Immature natural killer cell (primary cell): Measurements from ENCODE around the gene TMEM114. TPM values are rescaled to one million over a fixed set of nuclear protein-coding genes. Genes with fewer than 3 reads are reported as not detected.

Experiments used
- DNase-seq, 3 donors: peaks; one replicate each; pipeline ENCODE4 v3.0.0; 2022; ENCODE audit warnings: mixed read lengths in 1 of 3
- H3K27ac Mint-ChIP-seq, 6 donors: one replicate each; pipeline ENCODE4 v1.8.0; 2020; ENCODE audit warnings: mixed read lengths in 6 of 6, mild to moderate bottlenecking in 5 of 6, inconsistent platforms in 4 of 6, moderate library complexity in 3 of 6
- H3K27me3 Mint-ChIP-seq, 3 donors: one replicate each; pipeline ENCODE4 v1.8.0; 2020 to 2021; ENCODE audit warnings: low read depth in 3 of 3, mild to moderate bottlenecking in 3 of 3, mixed read lengths in 3 of 3, moderate library complexity in 3 of 3, inconsistent platforms in 1 of 3
- H3K36me3 Mint-ChIP-seq, 3 donors: one replicate each; pipeline ENCODE4 v1.8.0; 2020; ENCODE audit warnings: mixed read lengths in 3 of 3, inconsistent platforms in 2 of 3, mild to moderate bottlenecking in 2 of 3
- H3K4me1 Mint-ChIP-seq, 2 donors: one replicate each; pipeline ENCODE4 v1.8.0; 2020; ENCODE audit warnings: inconsistent platforms in 2 of 2, mild to moderate bottlenecking in 2 of 2, mixed read lengths in 2 of 2, moderate library complexity in 1 of 2
- H3K4me3 Mint-ChIP-seq, 5 donors: one replicate each; pipeline ENCODE4 v1.8.0; 2020; ENCODE audit warnings: mild to moderate bottlenecking in 5 of 5, mixed read lengths in 5 of 5, inconsistent platforms in 3 of 5, moderate library complexity in 3 of 5
- H3K9me3 Mint-ChIP-seq, 6 donors: one replicate each; pipeline ENCODE4 v1.8.0; 2020; ENCODE audit warnings: mild to moderate bottlenecking in 6 of 6, mixed read lengths in 6 of 6, inconsistent platforms in 4 of 6, moderate library complexity in 3 of 6
- polyA plus RNA-seq, 3 donors: library from polyadenylated mRNA; unstranded; fragments of 300-500 nt; fragmentation: Illumina TruSeq; gene quantifications; one replicate each; pipeline ENCODE4 v1.2.3, GENCODE V29; 2021

Gene TMEM114
- polyA plus RNA-seq, 3 donors from 2014 or later, result not detected

GRCh38 chr16:8541868-8542267 lies 48.4 kb downstream of the TMEM114 start:
- DNase-seq, result no peak

DNA sequence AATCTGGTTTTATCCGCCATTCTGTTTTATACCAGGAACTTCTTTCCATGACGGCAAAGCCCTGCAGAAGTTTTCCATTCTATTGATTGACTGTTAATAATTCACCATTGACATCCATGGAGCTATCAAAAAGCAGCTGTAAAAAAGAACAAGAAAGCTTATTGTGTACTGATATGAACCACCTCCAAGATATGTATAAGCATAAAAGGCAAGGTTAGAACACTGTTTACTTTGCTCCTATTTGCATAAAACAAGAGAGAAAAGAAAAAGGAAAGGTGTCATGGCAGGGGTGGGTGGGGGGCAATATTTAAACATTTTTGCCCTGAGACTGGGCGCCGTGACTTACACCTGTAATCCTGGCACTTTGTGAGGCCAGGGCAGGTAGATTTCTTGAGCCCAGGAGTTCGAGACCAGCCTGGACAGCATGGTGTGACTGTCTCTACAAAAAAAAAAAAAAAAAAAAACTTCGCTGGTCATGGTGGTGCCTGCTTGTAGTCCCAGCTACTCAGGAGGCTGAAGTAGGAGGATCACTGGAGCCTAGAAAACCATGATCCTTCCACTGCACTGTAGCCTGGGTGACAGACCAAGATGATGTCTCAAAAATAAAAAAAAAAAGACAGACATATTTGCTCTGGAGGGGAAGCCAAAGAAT lies 52.5 kb downstream of the TMEM114 start:
- no peak overlapping the region for H3K4me3 Mint-ChIP-seq
- H3K27ac Mint-ChIP-seq, result no peak overlapping the region
- no peaks in the 10 kb centered on the region for H3K4me1 Mint-ChIP-seq
- H3K9me3 Mint-ChIP-seq, result no peaks in the 10 kb centered on the region
- peaks cover 5 to 9% (median 6%) of the 10 kb centered on the region in 3 donors for H3K27me3 Mint-ChIP-seq
- no peaks in the 10 kb centered on the region for H3K36me3 Mint-ChIP-seq
- DNase-seq, result no peak

More at GRCh38 chr16:8541868-8542267, 48.4 kb downstream of the TMEM114 start:
- no peaks in the 10 kb centered on the region for H3K4me1 Mint-ChIP-seq
- H3K36me3 Mint-ChIP-seq, result no peaks in the 10 kb centered on the region
- peaks cover 2 to 11% (median 6%) of the 10 kb centered on the region in 3 donors for H3K27me3 Mint-ChIP-seq
- H3K9me3 Mint-ChIP-seq, result no peaks in the 10 kb centered on the region
- no peak overlapping the region for H3K4me3 Mint-ChIP-seq
- H3K27ac Mint-ChIP-seq, result no peak overlapping the region

DNA sequence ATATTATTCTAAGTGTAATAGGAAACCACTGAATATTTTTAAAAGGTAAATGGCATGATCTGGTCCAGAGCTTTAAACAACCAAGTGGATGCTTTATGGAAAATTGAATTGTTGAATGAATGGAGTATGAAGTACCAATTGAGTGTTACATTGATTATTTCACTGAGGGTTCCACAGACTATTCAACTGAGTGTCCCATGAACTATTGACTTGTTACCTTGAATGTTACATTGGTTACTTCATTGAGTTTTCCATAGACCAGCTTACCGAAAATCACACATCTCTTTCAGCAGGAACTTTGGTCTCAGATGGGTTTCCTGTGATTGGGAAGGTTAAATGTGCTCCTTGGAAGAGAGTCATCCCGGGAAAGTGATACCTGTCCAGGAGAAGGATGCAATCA lies 56.8 kb downstream of the TMEM114 start:
- no peak for DNase-seq
- Mint-ChIP-seq H3K4me1 (no peaks in the 10 kb centered on the region), H3K27ac (no peak overlapping the region), H3K9me3 (no peaks in the 10 kb centered on the region), H3K36me3 (no peaks in the 10 kb centered on the region), H3K27me3 (peaks cover 4 to 10% (median 6%) of the 10 kb centered on the region in 3 donors), H3K4me3 (no peak overlapping the region)

GRCh38 chr16:8530752-8531384 lies 59.4 kb downstream of the TMEM114 start:
- Mint-ChIP-seq H3K4me1 (no peaks in the 10 kb centered on the region), H3K9me3 (peaks cover 0 to 2% (median 0%) of the 10 kb centered on the region in 6 donors), H3K27me3 (peaks cover 0 to 10% (median 3%) of the 10 kb centered on the region in 3 donors), H3K36me3 (no peaks in the 10 kb centered on the region), H3K27ac (no peak overlapping the region), H3K4me3 (no peak overlapping the region)
- no peak for DNase-seq

DNA sequence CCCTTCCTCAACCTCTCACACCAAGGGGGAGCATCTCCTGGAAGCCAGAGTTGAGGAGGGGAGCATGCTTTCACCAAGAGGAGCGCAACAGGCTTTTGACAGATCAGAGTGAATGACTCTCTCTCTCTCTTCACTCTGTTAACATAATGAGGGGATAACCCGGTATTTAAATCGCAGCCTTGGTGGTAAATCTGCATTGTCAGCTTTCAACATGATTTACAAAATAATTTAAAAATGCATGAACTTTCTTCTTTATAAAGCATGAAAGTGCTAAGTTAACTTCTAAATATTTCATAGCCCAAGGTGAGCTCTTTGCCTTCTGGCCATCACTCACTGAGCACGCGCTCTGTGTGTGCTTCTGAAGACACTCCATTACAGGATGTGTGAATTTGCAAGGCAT lies 61.8 kb downstream of the TMEM114 start:
- H3K4me3 Mint-ChIP-seq, result no peak overlapping the region
- H3K27me3 Mint-ChIP-seq, result peaks cover 0 to 12% (median 0%) of the 10 kb centered on the region in 3 donors
- H3K9me3 Mint-ChIP-seq, result peaks cover 0 to 2% (median 0%) of the 10 kb centered on the region in 6 donors
- no peak for DNase-seq
- no peaks in the 10 kb centered on the region for H3K4me1 Mint-ChIP-seq
- no peaks in the 10 kb centered on the region for H3K36me3 Mint-ChIP-seq
- H3K27ac Mint-ChIP-seq, result peak overlapping the region in 1 of 6 donors; percentile 48

DNA sequence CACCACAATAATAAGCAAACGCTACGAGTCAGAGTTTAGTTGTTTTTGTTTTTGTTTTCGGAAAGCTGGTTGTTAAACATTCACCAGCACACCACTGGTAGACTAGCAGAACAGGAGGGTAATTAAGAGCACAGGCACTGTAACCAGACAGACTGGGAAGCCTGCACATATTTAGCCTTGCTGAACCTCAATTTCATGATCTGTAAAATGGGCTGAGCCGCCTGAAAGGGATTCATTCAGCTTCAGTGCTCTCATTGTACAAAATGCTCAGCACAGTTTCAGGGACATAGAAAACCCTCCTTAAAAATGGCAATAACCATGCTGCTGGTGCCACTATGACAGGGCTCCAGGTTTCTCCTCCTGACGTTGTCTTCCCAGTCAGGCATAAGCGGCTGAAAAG lies 66.4 kb downstream of the TMEM114 start:
- Mint-ChIP-seq H3K36me3 (no peaks in the 10 kb centered on the region), H3K27me3 (peaks cover 2 to 7% (median 6%) of the 10 kb centered on the region in 3 donors)
- no peak for DNase-seq

DNA sequence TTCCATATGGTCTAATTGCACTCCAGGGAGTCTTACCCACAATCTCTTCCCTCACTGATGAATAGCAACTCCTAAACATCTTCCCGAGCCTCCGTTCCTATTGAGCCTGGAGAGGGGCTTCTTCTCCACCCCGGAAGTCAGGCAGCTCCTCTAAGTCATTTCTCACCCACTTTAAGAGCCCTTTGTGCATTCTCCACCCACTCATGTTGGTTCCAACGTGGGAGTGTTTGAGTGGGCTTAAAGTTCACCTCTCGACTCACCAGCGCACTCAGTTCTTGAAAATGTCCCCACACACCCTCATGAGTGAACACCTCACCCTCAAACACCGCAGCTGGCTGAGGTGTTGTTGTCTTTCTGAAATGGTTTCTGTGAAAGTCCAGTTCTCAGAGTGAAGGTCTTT lies 67.6 kb downstream of the TMEM114 start:
- Mint-ChIP-seq H3K27me3 (peaks cover 2 to 6% (median 4%) of the 10 kb centered on the region in 3 donors), H3K9me3 (peaks cover 0 to 4% (median 0%) of the 10 kb centered on the region in 6 donors), H3K36me3 (no peaks in the 10 kb centered on the region), H3K4me3 (no peak overlapping the region), H3K27ac (no peak overlapping the region), H3K4me1 (no peaks in the 10 kb centered on the region)
- DNase-seq, result no peak

More for the DNA sequence above, 66.4 kb downstream of the TMEM114 start:
- H3K27ac Mint-ChIP-seq, result no peak overlapping the region
- no peak overlapping the region for H3K4me3 Mint-ChIP-seq
- H3K9me3 Mint-ChIP-seq, result peaks cover 0 to 2% (median 0%) of the 10 kb centered on the region in 6 donors
- no peaks in the 10 kb centered on the region for H3K4me1 Mint-ChIP-seq

GRCh38 chr16:8519643-8520042 lies 70.7 kb downstream of the TMEM114 start:
- peaks cover 4 to 7% (median 4%) of the 10 kb centered on the region in 3 donors for H3K27me3 Mint-ChIP-seq
- H3K27ac Mint-ChIP-seq, result no peak overlapping the region
- no peaks in the 10 kb centered on the region for H3K4me1 Mint-ChIP-seq
- no peak for DNase-seq
- peaks cover 0 to 4% (median 0%) of the 10 kb centered on the region in 6 donors for H3K9me3 Mint-ChIP-seq
- H3K36me3 Mint-ChIP-seq, result no peaks in the 10 kb centered on the region
- H3K4me3 Mint-ChIP-seq, result no peak overlapping the region

Other genes starting within 250 kb of the TMEM114 start
- 1 to 10 TPM; 7.5 to 9.9 (median 9.4) TPM for gene METTL22, start 31.2 kb upstream of the TMEM114 start, polyA plus RNA-seq
- gene ABAT, start 84.1 kb upstream of the TMEM114 start, polyA plus RNA-seq, result 1 to 10 TPM in 2 of 3 donors, not detected in 1; 1.9 to 5.4 TPM
- gene TMEM186, start 207.1 kb upstream of the TMEM114 start, polyA plus RNA-seq, result 1 to 10 TPM; 6.1 to 8.3 (median 7.0) TPM
- gene PMM2, start 207.3 kb upstream of the TMEM114 start, polyA plus RNA-seq, result 10 to 100 TPM; 11.2 to 28.9 (median 15.1) TPM